H9 (cell line): ENCODE results near the gene IQGAP2. TPM values are rescaled to one million over a fixed set of nuclear protein-coding genes. Genes with fewer than 3 reads are reported as not detected.

Experiments
- DNase-seq: peaks from one replicate; pipeline ENCODE4 v3.0.0-alpha.2; 2017
- H2AFZ ChIP-seq: one replicate; pipeline ENCODE4 v1.6.1; 2013; ENCODE audit warnings: mild to moderate bottlenecking, low read length, control low read depth, moderate library complexity
- H2AK5ac ChIP-seq: 2 replicates; pipeline ENCODE4 v1.6.1; 2013; ENCODE audit warnings: low read length, control low read depth, mixed read lengths; ENCODE audit not compliant: insufficient read length
- H2BK120ac ChIP-seq: one replicate; pipeline ENCODE4 v1.6.1; 2013; ENCODE audit warnings: low read depth, mild to moderate bottlenecking, low read length, control low read depth, inconsistent platforms; ENCODE audit not compliant: poor library complexity, severe bottlenecking
- H2BK12ac ChIP-seq: 2 replicates; pipeline ENCODE4 v1.6.1; 2013; ENCODE audit warnings: low read length, control low read depth, mixed read lengths, low read depth; ENCODE audit not compliant: insufficient read length
- H2BK15ac ChIP-seq: 2 replicates; pipeline ENCODE4 v1.6.1; 2013; ENCODE audit warnings: low read depth, low read length, control low read depth
- H2BK20ac ChIP-seq: one replicate; pipeline ENCODE4 v1.6.1; 2013; ENCODE audit warnings: low read depth, mild to moderate bottlenecking, low read length, control low read depth, inconsistent platforms; ENCODE audit not compliant: poor library complexity, severe bottlenecking
- H2BK5ac ChIP-seq: 2 replicates; pipeline ENCODE4 v1.6.1; 2013; ENCODE audit warnings: low read length, control low read depth, mixed read lengths; ENCODE audit not compliant: insufficient read length
- H3K14ac ChIP-seq: 2 replicates; pipeline ENCODE4 v1.6.1; 2013; ENCODE audit warnings: low read length, control low read depth; ENCODE audit not compliant: insufficient read depth
- H3K18ac ChIP-seq: 2 replicates; pipeline ENCODE4 v1.6.1; 2013; ENCODE audit warnings: low read depth, mild to moderate bottlenecking, mixed read lengths, low read length, control low read depth; ENCODE audit not compliant: insufficient read length
- H3K23ac ChIP-seq: 2 replicates; pipeline ENCODE4 v1.6.1; 2013; ENCODE audit warnings: low read length, control low read depth, mixed read lengths, low read depth; ENCODE audit not compliant: insufficient read length
- H3K23me2 ChIP-seq: 2 replicates; pipeline ENCODE4 v1.6.1; 2013; ENCODE audit warnings: low read depth, mild to moderate bottlenecking, mixed read lengths, low read length, control low read depth; ENCODE audit not compliant: insufficient read length, poor library complexity, severe bottlenecking
- H3K27ac ChIP-seq: 2 replicates; pipeline ENCODE4 v1.5.1; 2013; ENCODE audit warnings: low read length, control low read depth, mixed read lengths, low read depth; ENCODE audit not compliant: insufficient read length
- H3K27me3 ChIP-seq: 2 replicates; pipeline ENCODE4 v1.6.1; 2013; ENCODE audit warnings: low read length, control low read depth, inconsistent platforms; ENCODE audit not compliant: insufficient read depth
- H3K4ac ChIP-seq: 2 replicates; pipeline ENCODE4 v1.6.1; 2013; ENCODE audit warnings: low read depth, mild to moderate bottlenecking, control low read depth, inconsistent platforms, low read length, moderate library complexity
- H3K4me1 ChIP-seq: 2 replicates; pipeline ENCODE4 v1.6.1; 2013; ENCODE audit warnings: low read length, control low read depth, inconsistent platforms; ENCODE audit not compliant: insufficient read depth
- H3K4me2 ChIP-seq: 2 replicates; pipeline ENCODE4 v1.6.1; 2013; ENCODE audit warnings: low read length, control low read depth, mixed read lengths; ENCODE audit not compliant: insufficient read length, insufficient read depth
- H3K56ac ChIP-seq: 2 replicates; pipeline ENCODE4 v1.6.1; 2013; ENCODE audit warnings: low read depth, mild to moderate bottlenecking, mixed read lengths, low read length, control low read depth; ENCODE audit not compliant: insufficient read length
- H3K79me1 ChIP-seq: 2 replicates; pipeline ENCODE4 v1.6.1; 2013; ENCODE audit warnings: low read depth, mild to moderate bottlenecking, moderate library complexity, low read length, control low read depth, inconsistent platforms; ENCODE audit not compliant: insufficient read depth, poor library complexity, severe bottlenecking
- H3K79me2 ChIP-seq: 2 replicates; pipeline ENCODE4 v1.6.1; 2013; ENCODE audit warnings: low read length, control low read depth, inconsistent platforms; ENCODE audit not compliant: insufficient read depth
- H3K9ac ChIP-seq: 2 replicates; pipeline ENCODE4 v1.6.1; 2013; ENCODE audit warnings: low read length, control low read depth, mixed read lengths; ENCODE audit not compliant: insufficient read length; ENCODE audit errors: extremely low read depth
- H3K9me3 ChIP-seq: one replicate; pipeline ENCODE4 v1.6.1; 2013; ENCODE audit warnings: low read depth, low read length, inconsistent platforms; ENCODE audit not compliant: control insufficient read depth
- H3T11ph ChIP-seq: one replicate; pipeline ENCODE4 v1.6.1; 2013; ENCODE audit warnings: mild to moderate bottlenecking, low read length, control low read depth, inconsistent platforms
- H4K20me1 ChIP-seq: one replicate; pipeline ENCODE4 v1.6.1; 2013; ENCODE audit not compliant: control insufficient read depth, insufficient read length, insufficient read depth
- H4K5ac ChIP-seq: 2 replicates; pipeline ENCODE4 v1.6.1; 2013; ENCODE audit warnings: low read depth, mild to moderate bottlenecking, mixed read lengths, low read length, control low read depth; ENCODE audit not compliant: insufficient read length
- H4K8ac ChIP-seq: replicated peaks from 2 replicates; pipeline ENCODE4 v1.6.1; 2013; ENCODE audit warnings: low read length, control low read depth, mixed read lengths, low read depth; ENCODE audit not compliant: insufficient read length
- H4K91ac ChIP-seq: 2 replicates; pipeline ENCODE4 v1.6.1; 2013; ENCODE audit warnings: low read depth, mild to moderate bottlenecking, moderate library complexity, mixed read lengths, low read length, control low read depth; ENCODE audit not compliant: insufficient read length
- H3K27ac Mint-ChIP-seq, 3 experiments: 2 replicates in 2 of 3; 3 replicates in 1 of 3; pipeline ENCODE4 v1.8.0; 2020 to 2021; ENCODE audit warnings: mixed read lengths in 3 of 3, mild to moderate bottlenecking in 1 of 3, moderate library complexity in 1 of 3
- H3K27me3 Mint-ChIP-seq: 2 replicates; pipeline ENCODE4 v1.8.0; 2021; ENCODE audit warnings: low read depth, mild to moderate bottlenecking, moderate library complexity, mixed read lengths
- H3K36me3 Mint-ChIP-seq, 3 experiments: 2 replicates in 2 of 3; 3 replicates in 1 of 3; pipeline ENCODE4 v1.8.0; 2020 to 2021; ENCODE audit warnings: low read depth in 3 of 3, mixed read lengths in 3 of 3; ENCODE audit not compliant: insufficient read depth in 1 of 3
- H3K4me1 Mint-ChIP-seq, 2 experiments: 2 replicates each; pipeline ENCODE4 v1.8.0; 2020; ENCODE audit warnings: mixed read lengths in 2 of 2
- H3K4me3 Mint-ChIP-seq, 2 experiments: 2 replicates in 1 of 2; 3 replicates in 1 of 2; pipeline ENCODE4 v1.8.0; 2020 to 2021; ENCODE audit warnings: mild to moderate bottlenecking in 2 of 2, mixed read lengths in 2 of 2, moderate library complexity in 1 of 2
- H3K9me3 Mint-ChIP-seq, 2 experiments: 2 replicates in 1 of 2; 3 replicates in 1 of 2; pipeline ENCODE4 v1.8.0; 2020; ENCODE audit warnings: mild to moderate bottlenecking in 2 of 2, mixed read lengths in 2 of 2, moderate library complexity in 1 of 2
- WGBS: extraction: QIAGEN DNeasy Blood & Tissue Kit; methylation state at CpG from one replicate; pipeline ENCODE4 v1.1.7; 2013; ENCODE audit warnings: missing lambda C conversion rate, low lambda C conversion rate, mixed read lengths; ENCODE audit not compliant: insufficient read length; ENCODE audit errors: extremely low coverage; 5-methylcytosine and 5-hydroxymethylcytosine counted together
- total RNA-seq: library from RNA; stranded (reverse); gene quantifications from 2 replicates; pipeline ENCODE4 v1.2.1, GENCODE V29; 2021
- TF ChIP-seq, protein P1 (sequence below): fragments of 200-600 bp; sonication (generic); conservative IDR thresholded peaks from 3 replicates; pipeline ENCODE4 v1.8.0; 2021; ENCODE audit warnings: antibody characterized with exemption, mild to moderate bottlenecking

Gene IQGAP2
- total RNA-seq, 1 experiment from 2014 or later: 22.5 TPM

- no peak overlapping the region for H4K8ac ChIP-seq
- Mint-ChIP-seq H3K27me3 (no peaks in the 10 kb centered on the region), H3K27ac (peak overlapping the region in 1 of 3 experiments; percentile 18; a peak in 1 of 7 replicates), H3K4me3 (no peak overlapping the region), H3K36me3 (no peaks in the 10 kb centered on the region), H3K4me1 (peaks cover 67 to 68% of the 10 kb centered on the region in 2 experiments), H3K9me3 (no peaks in the 10 kb centered on the region)
- no CpG with 5 or more reads among the region's 4 CpGs for WGBS
- no peak overlapping the region for H3K18ac ChIP-seq
- no peak overlapping the region for H3K23ac ChIP-seq
- H3K23me2 ChIP-seq: no peaks in the 10 kb centered on the region
- H2BK120ac ChIP-seq: no peak overlapping the region
- no peak overlapping the region for H2AFZ ChIP-seq
- H2BK5ac ChIP-seq: no peak overlapping the region
- no peak overlapping the region for H3K9ac ChIP-seq
- H3K14ac ChIP-seq: no peak overlapping the region
- H2BK20ac ChIP-seq: no peak overlapping the region
- H3K9me3 ChIP-seq: no peaks in the 10 kb centered on the region
- no peak overlapping the region for H4K91ac ChIP-seq
- no peak overlapping the region for H3K4me2 ChIP-seq
- H3K4ac ChIP-seq: no peak overlapping the region
- no peaks in the 10 kb centered on the region for H4K20me1 ChIP-seq
- TF ChIP-seq, protein P1, sequence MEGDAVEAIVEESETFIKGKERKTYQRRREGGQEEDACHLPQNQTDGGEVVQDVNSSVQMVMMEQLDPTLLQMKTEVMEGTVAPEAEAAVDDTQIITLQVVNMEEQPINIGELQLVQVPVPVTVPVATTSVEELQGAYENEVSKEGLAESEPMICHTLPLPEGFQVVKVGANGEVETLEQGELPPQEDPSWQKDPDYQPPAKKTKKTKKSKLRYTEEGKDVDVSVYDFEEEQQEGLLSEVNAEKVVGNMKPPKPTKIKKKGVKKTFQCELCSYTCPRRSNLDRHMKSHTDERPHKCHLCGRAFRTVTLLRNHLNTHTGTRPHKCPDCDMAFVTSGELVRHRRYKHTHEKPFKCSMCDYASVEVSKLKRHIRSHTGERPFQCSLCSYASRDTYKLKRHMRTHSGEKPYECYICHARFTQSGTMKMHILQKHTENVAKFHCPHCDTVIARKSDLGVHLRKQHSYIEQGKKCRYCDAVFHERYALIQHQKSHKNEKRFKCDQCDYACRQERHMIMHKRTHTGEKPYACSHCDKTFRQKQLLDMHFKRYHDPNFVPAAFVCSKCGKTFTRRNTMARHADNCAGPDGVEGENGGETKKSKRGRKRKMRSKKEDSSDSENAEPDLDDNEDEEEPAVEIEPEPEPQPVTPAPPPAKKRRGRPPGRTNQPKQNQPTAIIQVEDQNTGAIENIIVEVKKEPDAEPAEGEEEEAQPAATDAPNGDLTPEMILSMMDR: no peak
- no peaks in the 10 kb centered on the region for H3K27me3 ChIP-seq
- no peak overlapping the region for H3K27ac ChIP-seq
- H3K56ac ChIP-seq: no peak overlapping the region
- H2AK5ac ChIP-seq: no peak overlapping the region
- H3K79me1 ChIP-seq: no peaks in the 10 kb centered on the region
- H2BK15ac ChIP-seq: no peak overlapping the region
- no peak overlapping the region for H2BK12ac ChIP-seq
- no peaks in the 10 kb centered on the region for H3K79me2 ChIP-seq
- no peak for DNase-seq
- H4K5ac ChIP-seq: no peak overlapping the region
- no peak overlapping the region for H3T11ph ChIP-seq
- H3K4me1 ChIP-seq: peaks cover 24% of the 10 kb centered on the region
These were observed 80.8 kb downstream of the IQGAP2 start for GRCh38 chr5:76483881-76484280.
